HG03354 (cell line): ENCODE data around the gene JUNB.
A peak's percentile ranks its signal among the peaks of the same experiment; 100 is the strongest.
"Not testable (repeated sequence)": the region's sequence is repeated elsewhere in the genome, so short reads cannot be mapped to it uniquely, and the experiment has no call there.

Experiments used
- ATAC-seq: cut with Tn5 transposase; IDR thresholded peaks from one replicate; pipeline ENCODE4 v1.9.1; 2021; ENCODE audit warnings: mild to moderate bottlenecking; ENCODE audit not compliant: unreplicated experiment, poor library complexity, severe bottlenecking

The JUNB gene

GRCh38 chr19:12788042-12788681 is 3.1 kb upstream of the JUNB start:
- no peak for ATAC-seq

GRCh38 chr19:12788682-12789097 is 2.6 kb upstream of the JUNB start:
- no peak for ATAC-seq

- peak; percentile 4 for ATAC-seq
Observed at GRCh38 chr19:12789098-12789903, 2.0 kb upstream of the JUNB start.

GRCh38 chr19:12789904-12790619 is 1.2 kb upstream of the JUNB start:
- peak; percentile 47 for ATAC-seq

GRCh38 chr19:12790628-12791344 is 500 bp upstream of the JUNB start:
- no peak for ATAC-seq

GRCh38 chr19:12792051-12792852 is 966 bp downstream of the JUNB start:
- ATAC-seq = no peak

- ATAC-seq = no peak
Observed at GRCh38 chr19:12792853-12793289, 1.6 kb downstream of the JUNB start.

GRCh38 chr19:12793290-12794195 is 2.3 kb downstream of the JUNB start:
- peak; percentile 34 for ATAC-seq

- no peak for ATAC-seq
Observed at GRCh38 chr19:12794196-12794941, 3.1 kb downstream of the JUNB start.

GRCh38 chr19:12794971-12795381 is 3.7 kb downstream of the JUNB start:
- no peak for ATAC-seq

- no peak for ATAC-seq
Observed at GRCh38 chr19:12796146-12797071, 5.1 kb downstream of the JUNB start.

- no peak for ATAC-seq
Observed at GRCh38 chr19:12797141-12797587, 5.9 kb downstream of the JUNB start.

GRCh38 chr19:12797607-12798006 is 6.3 kb downstream of the JUNB start:
- ATAC-seq = not testable (repeated sequence)

GRCh38 chr19:12799742-12800465 is 8.6 kb downstream of the JUNB start:
- no peak for ATAC-seq

GRCh38 chr19:12800466-12800770 is 9.1 kb downstream of the JUNB start:
- no peak for ATAC-seq

- no peak for ATAC-seq
Observed at GRCh38 chr19:12800923-12801465, 9.7 kb downstream of the JUNB start.
